Measurements from ENCODE around the gene TNNT1. TPM values are rescaled to one million over a fixed set of nuclear protein-coding genes. Genes with fewer than 3 reads are reported as not detected.
A peak's percentile ranks its signal among the peaks of the same experiment; 100 is the strongest.

TNNT1 gene
- total RNA-seq, 4 donors from 2014 or later = 0.90 to 1.5 TPM; not detected in 2

DNA sequence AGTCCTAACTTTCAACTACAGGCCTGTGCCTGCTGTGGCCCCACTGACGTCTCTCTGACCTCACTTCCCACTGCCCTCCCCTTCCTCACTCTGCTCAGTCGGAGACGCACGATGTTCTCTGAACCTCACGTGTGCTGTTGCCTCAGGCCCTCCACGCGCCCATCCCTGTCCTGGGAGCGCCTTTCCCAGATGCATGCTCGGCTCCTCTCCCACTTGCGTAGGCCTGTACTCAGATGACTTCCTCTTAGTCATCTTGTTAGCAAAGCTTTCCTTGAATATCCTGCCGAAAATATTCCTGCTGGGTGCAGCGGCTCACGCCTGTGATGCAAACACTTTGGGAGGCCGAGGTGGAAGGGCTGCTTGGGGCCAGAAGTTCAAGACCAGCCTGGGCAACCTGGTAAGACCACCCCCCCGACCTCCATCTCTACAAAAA, 40.4 kb upstream of the TNNT1 start:
- Histone ChIP-seq H3K4me3 (no peak overlapping the region), H3K4me1 (no peaks in the 10 kb centered on the region), H3K27me3 (peaks cover 0 to 5% of the 10 kb centered on the region in 2 donors), H3K36me3 (no peaks in the 10 kb centered on the region), H3K9me3 (no peaks in the 10 kb centered on the region), H3K27ac (peak overlapping the region in 1 of 4 donors; percentile 13)
- TF ChIP-seq POLR2A (IDR thresholded peaks at IDR 0.05) = no peak
- TF ChIP-seq EP300 (IDR thresholded peaks at IDR 0.05) = peak in 1 of 2 donors; percentile 13
- TF ChIP-seq, protein P1, sequence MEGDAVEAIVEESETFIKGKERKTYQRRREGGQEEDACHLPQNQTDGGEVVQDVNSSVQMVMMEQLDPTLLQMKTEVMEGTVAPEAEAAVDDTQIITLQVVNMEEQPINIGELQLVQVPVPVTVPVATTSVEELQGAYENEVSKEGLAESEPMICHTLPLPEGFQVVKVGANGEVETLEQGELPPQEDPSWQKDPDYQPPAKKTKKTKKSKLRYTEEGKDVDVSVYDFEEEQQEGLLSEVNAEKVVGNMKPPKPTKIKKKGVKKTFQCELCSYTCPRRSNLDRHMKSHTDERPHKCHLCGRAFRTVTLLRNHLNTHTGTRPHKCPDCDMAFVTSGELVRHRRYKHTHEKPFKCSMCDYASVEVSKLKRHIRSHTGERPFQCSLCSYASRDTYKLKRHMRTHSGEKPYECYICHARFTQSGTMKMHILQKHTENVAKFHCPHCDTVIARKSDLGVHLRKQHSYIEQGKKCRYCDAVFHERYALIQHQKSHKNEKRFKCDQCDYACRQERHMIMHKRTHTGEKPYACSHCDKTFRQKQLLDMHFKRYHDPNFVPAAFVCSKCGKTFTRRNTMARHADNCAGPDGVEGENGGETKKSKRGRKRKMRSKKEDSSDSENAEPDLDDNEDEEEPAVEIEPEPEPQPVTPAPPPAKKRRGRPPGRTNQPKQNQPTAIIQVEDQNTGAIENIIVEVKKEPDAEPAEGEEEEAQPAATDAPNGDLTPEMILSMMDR (IDR thresholded peaks at IDR 0.05) = no peak
- DNase-seq (ENCODE audit: low spot score in 2 of 2) = no peak
- WGBS, 2 donors = 50 to 59% methylated on average over 15 of the region's 15 CpGs

DNA sequence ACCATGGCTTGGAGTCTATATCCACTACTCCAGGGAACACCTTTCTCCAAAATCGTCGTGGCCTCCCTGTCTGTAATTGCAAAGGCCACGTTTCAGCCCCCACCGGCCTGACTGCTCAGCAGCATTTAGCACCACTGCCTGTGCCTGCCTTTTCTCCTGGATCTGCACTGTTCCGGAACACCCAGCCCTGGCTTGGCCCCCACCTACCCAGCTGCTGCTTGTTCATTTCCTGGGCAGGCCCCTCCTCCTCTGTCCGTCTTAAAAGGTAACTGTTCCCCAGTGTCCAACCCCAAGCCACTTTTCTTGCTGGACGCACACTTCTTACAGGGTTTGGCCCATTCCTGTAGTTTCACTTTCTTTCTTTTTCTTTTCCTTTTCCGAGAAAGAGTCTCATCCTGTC, 39.6 kb upstream of the TNNT1 start:
- no peak overlapping the region for H3K4me3 ChIP-seq
- H3K27ac ChIP-seq = no peak overlapping the region
- H3K27me3 ChIP-seq = peaks cover 0 to 5% of the 10 kb centered on the region in 2 donors
- H3K9me3 ChIP-seq = no peaks in the 10 kb centered on the region
- 53 to 63% methylated on average over 8 of the region's 8 CpGs for WGBS, 2 donors
- TF ChIP-seq POLR2A (IDR thresholded peaks at IDR 0.05) (no peak), EP300 (IDR thresholded peaks at IDR 0.05) (no peak)
- TF ChIP-seq, protein P1 (IDR thresholded peaks at IDR 0.05) = no peak
- no peaks in the 10 kb centered on the region for H3K36me3 ChIP-seq
- H3K4me1 ChIP-seq = no peaks in the 10 kb centered on the region
- no peak for DNase-seq (ENCODE audit: low spot score in 2 of 2)

DNA sequence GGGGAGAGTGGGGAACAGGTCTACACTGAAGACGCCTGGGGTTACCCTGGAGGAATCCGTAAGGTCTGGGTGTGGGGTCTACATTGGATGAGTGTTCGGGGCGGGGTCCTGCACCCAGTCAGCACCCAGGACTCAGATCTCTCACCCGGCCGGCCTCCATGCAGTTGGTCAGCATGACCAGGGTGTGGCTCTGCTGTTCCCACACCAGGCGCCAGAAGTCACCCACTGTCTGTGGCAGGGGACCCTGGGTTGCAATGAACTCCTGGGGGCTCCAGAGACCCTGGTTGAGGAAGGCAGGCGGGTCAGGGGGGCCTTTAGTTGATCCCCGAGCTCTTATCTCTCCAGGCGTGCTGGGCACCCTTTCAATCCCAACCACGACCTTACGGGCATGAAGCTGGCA, 37.1 kb upstream of the TNNT1 start:
- Histone ChIP-seq H3K27ac (no peak overlapping the region), H3K9me3 (no peaks in the 10 kb centered on the region), H3K27me3 (peaks cover 0 to 15% of the 10 kb centered on the region in 2 donors), H3K4me1 (no peaks in the 10 kb centered on the region), H3K4me3 (no peak overlapping the region), H3K36me3 (no peaks in the 10 kb centered on the region)
- TF ChIP-seq, protein P1 (IDR thresholded peaks at IDR 0.05) = no peak
- TF ChIP-seq EP300 (IDR thresholded peaks at IDR 0.05) = no peak
- no peak for TF ChIP-seq POLR2A (IDR thresholded peaks at IDR 0.05)
- DNase-seq (ENCODE audit: low spot score in 2 of 2) = no peak
- WGBS, 2 donors = 75 to 79% methylated on average over 5 to 12 of the region's 12 CpGs

DNA sequence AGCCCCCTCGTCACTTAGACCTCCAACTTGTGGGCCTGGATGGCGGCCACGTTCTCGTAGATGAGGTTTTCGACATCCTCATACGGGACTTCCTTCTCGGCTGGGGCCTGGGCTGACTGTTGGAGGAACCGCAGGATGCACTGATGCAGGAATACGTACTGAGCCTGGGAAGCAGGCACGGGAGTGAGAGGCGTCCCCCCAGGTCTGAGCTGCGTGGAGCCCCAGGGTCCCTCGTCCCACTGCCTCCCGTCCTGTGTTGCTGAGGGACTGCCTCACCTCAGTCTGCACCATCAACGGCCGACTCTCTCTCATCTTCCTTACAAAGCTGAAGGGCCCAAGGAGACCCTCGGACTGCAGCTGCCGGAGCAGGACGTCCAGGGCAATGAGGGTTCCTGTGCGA, 32.7 kb upstream of the TNNT1 start:
- TF ChIP-seq POLR2A (IDR thresholded peaks at IDR 0.05) (no peak), EP300 (IDR thresholded peaks at IDR 0.05) (no peak)
- TF ChIP-seq, protein P1 (IDR thresholded peaks at IDR 0.05) = no peak
- DNase-seq (ENCODE audit: low spot score in 2 of 2) = no peak
- Histone ChIP-seq H3K4me1 (peaks cover 0 to 18% (median 6%) of the 10 kb centered on the region in 4 donors), H3K27ac (no peak overlapping the region), H3K9me3 (no peaks in the 10 kb centered on the region), H3K4me3 (no peak overlapping the region), H3K36me3 (no peaks in the 10 kb centered on the region), H3K27me3 (peaks cover 3 to 59% of the 10 kb centered on the region in 2 donors)
- WGBS, 2 donors = 68 to 76% methylated on average over 20 of the region's 20 CpGs

DNA sequence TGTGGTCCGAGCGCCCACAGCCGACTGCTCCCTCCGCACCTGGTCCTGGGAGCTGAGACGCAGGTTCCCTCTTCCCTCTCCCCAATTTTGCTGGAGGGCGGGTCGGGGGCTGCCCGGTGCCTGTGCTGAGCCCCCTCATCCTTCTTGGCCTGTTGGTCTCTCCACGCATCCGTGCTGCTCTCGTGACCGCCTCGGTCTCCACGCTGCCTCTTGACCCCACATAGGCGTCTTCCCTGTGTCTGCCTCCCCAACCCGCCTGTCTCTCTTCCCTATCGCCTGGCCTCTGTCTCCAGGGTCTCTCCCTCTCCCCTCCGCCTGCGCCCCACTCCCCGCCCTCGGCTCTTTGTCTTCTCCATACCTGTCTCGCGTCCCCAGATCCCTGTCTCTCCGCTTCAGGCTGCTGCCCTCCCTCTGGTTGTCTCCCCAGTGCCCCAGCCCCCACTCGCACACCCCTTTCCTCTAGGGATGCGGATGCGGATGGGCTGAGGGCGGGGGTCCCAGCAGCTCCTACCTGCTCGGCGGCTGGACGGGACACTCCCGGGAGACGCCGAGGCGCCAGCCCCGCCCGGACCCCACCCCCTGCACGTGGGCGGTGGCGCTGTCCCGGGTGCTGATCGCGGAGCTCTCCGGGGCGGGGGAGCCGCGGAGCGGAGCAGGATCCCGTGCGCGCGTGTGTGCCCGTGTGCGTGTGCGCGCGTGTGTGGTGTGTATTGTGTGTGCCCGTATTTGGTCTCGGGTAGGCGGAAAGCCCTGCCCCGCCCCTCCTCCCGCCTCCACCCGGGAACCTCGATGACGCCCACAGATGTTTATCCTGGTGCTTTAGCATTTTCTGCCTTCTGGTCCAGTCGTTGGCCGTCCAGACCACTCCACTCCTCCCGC, 30.8 kb upstream of the TNNT1 start, which contains the start of gene SYT5:
Gene SYT5 (minus strand): TSS at position 684 of the 879 bp plus-strand sequence. CDS start 1,248 bp downstream, outside the sequence.
- H3K36me3 ChIP-seq = no peaks in the 10 kb centered on the region
- WGBS, 2 donors = 1 to 3% methylated on average over 34 to 64 of the region's 68 CpGs
- TF ChIP-seq POLR2A (IDR thresholded peaks at IDR 0.05) = no peak
- TF ChIP-seq, protein P1 (IDR thresholded peaks at IDR 0.05) = no peak
- TF ChIP-seq EP300 (IDR thresholded peaks at IDR 0.05) = no peak
- peaks cover 3 to 78% of the 10 kb centered on the region in 2 donors for H3K27me3 ChIP-seq
- no peak for DNase-seq (ENCODE audit: low spot score in 2 of 2)
- H3K4me3 ChIP-seq = peak within 1 kb of the TSS in 2 of 4 donors; percentile 18 to 25
- H3K27ac ChIP-seq = no peak within 1 kb of the TSS
- no peaks in the 10 kb centered on the region for H3K9me3 ChIP-seq
- peaks cover 0 to 18% (median 6%) of the 10 kb centered on the region in 4 donors for H3K4me1 ChIP-seq

Data from tibial nerve (tissue), 4 donors.